A549 (cell line): Measurements from ENCODE around the gene CDH4. TPM values are rescaled to one million over a fixed set of nuclear protein-coding genes. Genes with fewer than 3 reads are reported as not detected.

Experiments used
- ATAC-seq, 2 experiments: fragments of 200-7000 bp in 1 of 2; fragments of >200 bp in 1 of 2; cut with Nextera tagmentation in 1 of 2; cut with Tn5 transposase in 1 of 2; 3 replicates each; pipeline versions ENCODE4 v1.8.0 to v1.9.1; 2018 to 2020; ENCODE audit warnings: mild to moderate bottlenecking in 1 of 2, moderate library complexity in 1 of 2
- CTCF ChIA-PET: fragments of 300-600 bp; sonication (Branson Sonifier 250); formaldehyde crosslinking; extraction: SDS; loops from one replicate; lab custom pipeline; 2021; ENCODE audit warnings: antibody characterized with exemption, inconsistent platforms; lab: Yijun Ruan, JAX
- POLR2A ChIA-PET: fragments of 350-600 bp; formaldehyde crosslinking; extraction: SDS; loops from one replicate; lab custom pipeline; 2021; ENCODE audit warnings: antibody characterized with exemption, inconsistent platforms; lab: Yijun Ruan, JAX
- DNase-seq, 2 experiments: peaks; one replicate each; pipeline versions ENCODE4 v3.0.0 to v3.0.0-alpha.2; 2011 to 2016; ENCODE audit warnings: low read depth in 1 of 2, low spot score in 1 of 2
- FAIRE-seq: peaks from 2 replicates; lab custom pipeline; 2011; peaks lifted over from hg19 to GRCh38; lab: Jason Lieb, UNC
- H3K27ac ChIP-seq, 2 experiments: fragments of >200 bp; sonication (Bioruptor Twin); formaldehyde crosslinking; 3 replicates each; pipeline ENCODE4 v1.5.1; 2016 to 2017
- H3K4me1 ChIP-seq: fragments of >200 bp; sonication (Bioruptor Twin); formaldehyde crosslinking; 3 replicates; pipeline ENCODE4 v1.6.1; 2016
- H3K4me2 ChIP-seq: fragments of >200 bp; sonication (Bioruptor Twin); formaldehyde crosslinking; 3 replicates; pipeline ENCODE4 v1.6.1; 2016
- H3K4me3 ChIP-seq: fragments of >200 bp; sonication (Bioruptor Twin); formaldehyde crosslinking; 3 replicates; pipeline ENCODE4 v1.5.1; 2016
- H3K9me3 ChIP-seq: fragments of >200 bp; sonication (Bioruptor Twin); formaldehyde crosslinking; 3 replicates; pipeline ENCODE4 v1.6.1; 2016
- BHLHE40 ChIP-seq: IDR thresholded peaks from 2 replicates; pipeline ENCODE4 v1.6.1; 2012; ENCODE audit warnings: low read depth, low read length, inconsistent platforms
- CHD2 ChIP-seq: fragments of 150-350 bp; IDR thresholded peaks from 2 replicates; pipeline ENCODE4 v1.6.1; 2014; ENCODE audit warnings: low read length; ENCODE audit not compliant: partially characterized antibody
- CHD4 ChIP-seq: fragments of 200-600 bp; sonication (generic); IDR thresholded peaks from 2 replicates; pipeline ENCODE4 v1.6.1; 2016; ENCODE audit warnings: antibody characterized with exemption, mild to moderate bottlenecking, borderline replicate concordance
- EHF ChIP-seq: fragments of 250-450 bp; sonication (Bioruptor Pico); IDR thresholded peaks from 2 replicates; pipeline ENCODE4 v1.5.0; 2020; ENCODE audit warnings: mild to moderate bottlenecking
- ESRRA ChIP-seq: fragments of 150-350 bp; IDR thresholded peaks from 2 replicates; pipeline ENCODE4 v1.6.1; 2014; ENCODE audit warnings: mild to moderate bottlenecking, low read length, borderline replicate concordance
- HEYL ChIP-seq: fragments of 250-450 bp; sonication (Bioruptor Pico); IDR thresholded peaks from 2 replicates; pipeline ENCODE4 v1.8.0; 2021; ENCODE audit warnings: mild to moderate bottlenecking, moderate library complexity
- HOXA7 ChIP-seq: fragments of 250-450 bp; sonication (Bioruptor Pico); IDR thresholded peaks from 2 replicates; pipeline ENCODE4 v1.5.0; 2020; ENCODE audit warnings: mild to moderate bottlenecking, moderate library complexity
- JUN ChIP-seq, 2 experiments: fragments of >200 bp; sonication (Bioruptor Twin); formaldehyde crosslinking; IDR thresholded peaks; 2 replicates in 1 of 2; 3 replicates in 1 of 2; pipeline ENCODE4 v1.6.1; 2016 to 2017
- KDM1A ChIP-seq: fragments of 200-600 bp; sonication (generic); IDR thresholded peaks from 2 replicates; pipeline ENCODE4 v1.6.1; 2016; ENCODE audit warnings: low read depth, mild to moderate bottlenecking
- MAFK ChIP-seq: fragments of 450-650 bp; IDR thresholded peaks from 2 replicates; pipeline ENCODE4 v1.6.1; 2014; ENCODE audit not compliant: partially characterized antibody
- MAZ ChIP-seq: fragments of 150-350 bp; IDR thresholded peaks from 2 replicates; pipeline ENCODE4 v1.6.1; 2014; ENCODE audit warnings: antibody characterized with exemption, low read depth, low read length, borderline replicate concordance
- NR3C1 ChIP-seq: fragments of >200 bp; sonication (Bioruptor Twin); formaldehyde crosslinking; IDR thresholded peaks from 3 replicates; pipeline ENCODE4 v1.6.1; 2017
- RAD21 ChIP-seq, 2 experiments: fragments of >200 bp in 1 of 2; sonication (Bioruptor Twin) in 1 of 2; formaldehyde crosslinking in 1 of 2; IDR thresholded peaks in 1 of 2; conservative IDR thresholded peaks in 1 of 2; 2 replicates in 1 of 2; 3 replicates in 1 of 2; pipeline ENCODE4 v1.6.1; 2012 to 2018; ENCODE audit warnings: inconsistent platforms in 1 of 2
- RCOR1 ChIP-seq: fragments of 150-350 bp; IDR thresholded peaks from 2 replicates; pipeline ENCODE4 v1.6.1; 2014; ENCODE audit warnings: antibody characterized with exemption, low read length, low read depth
- RFX5 ChIP-seq: fragments of 450-650 bp; IDR thresholded peaks from 2 replicates; pipeline ENCODE4 v1.7.1; 2014; ENCODE audit warnings: antibody characterized with exemption, mild to moderate bottlenecking, moderate library complexity
- RNF2 ChIP-seq: fragments of 200-600 bp; sonication (generic); IDR thresholded peaks from 2 replicates; pipeline ENCODE4 v1.6.1; 2016; ENCODE audit warnings: low read depth, mild to moderate bottlenecking, antibody characterized with exemption, moderate library complexity, borderline replicate concordance
- SREBF2 ChIP-seq: fragments of 450-650 bp; IDR thresholded peaks from 2 replicates; pipeline ENCODE4 v1.6.1; 2014; ENCODE audit warnings: mild to moderate bottlenecking, moderate library complexity
- ZFP36 ChIP-seq: fragments of 450-650 bp; IDR thresholded peaks from 2 replicates; pipeline ENCODE4 v1.6.1; 2014; ENCODE audit warnings: borderline replicate concordance; ENCODE audit not compliant: partially characterized antibody
- ZNF302 ChIP-seq: fragments of 250-450 bp; sonication (Bioruptor Pico); IDR thresholded peaks from 2 replicates; pipeline ENCODE4 v1.9.0; 2021; ENCODE audit warnings: inconsistent platforms, mild to moderate bottlenecking, moderate library complexity
- ZSCAN20 ChIP-seq: fragments of 250-450 bp; sonication (Bioruptor Pico); IDR thresholded peaks from 2 replicates; pipeline ENCODE4 v1.8.0; 2022; ENCODE audit warnings: mild to moderate bottlenecking, moderate library complexity
- WGBS: methylation state at CpG from one replicate; pipeline ENCODE4 v1.1.6; 2017; ENCODE audit errors: missing lambda C conversion rate; 5-methylcytosine and 5-hydroxymethylcytosine counted together
- polyA plus RNA-seq, 4 experiments: library from polyadenylated mRNA; depleted of rRNA in 3 of 4; stranded (reverse); fragments of >200 nt; fragmentation: RNase III in 1 of 4; extraction: RNeasy Plus Mini Kit Qiagen cat#74134 plus additional on column Dnase treatment in 1 of 4; gene quantifications; 2 replicates in 3 of 4; 3 replicates in 1 of 4; pipeline ENCODE4 v1.2.3, GENCODE V29; 2011 to 2017
- TF ChIP-seq, protein P1 (sequence below): fragments of >200 bp; sonication (Bioruptor Twin); formaldehyde crosslinking; IDR thresholded peaks from 2 replicates; pipeline ENCODE4 v1.6.1; 2016
- TF ChIP-seq, protein P2 (sequence below): fragments of 250-450 bp; sonication (Bioruptor Pico); IDR thresholded peaks from 2 replicates; pipeline ENCODE4 v1.5.0; 2021; ENCODE audit warnings: mild to moderate bottlenecking, moderate library complexity, borderline replicate concordance

CDH4 gene
- polyA plus RNA-seq, 2 of the 4 experiments (the other 2 are of a cell fraction), result 3.4 to 10.3 TPM

GRCh38 chr20:61955668-61956395 lies 703.8 kb downstream of the CDH4 start:
- TF ChIP-seq KDM1A (no peak), RAD21 (conservative IDR thresholded peaks at IDR 0.05 in 1 of 2, IDR thresholded peaks at IDR 0.05 in 1 of 2) (no peak), RNF2 (0 out of 2 replicates have a peak, but pooled peaks have one; percentile 70)
- ATAC-seq, result no peak
- H3K4me3 ChIP-seq, result no peak overlapping the region
- no peak for DNase-seq
- FAIRE-seq, result no peak
- WGBS, result 22% methylated on average over 6 of the region's 6 CpGs
- no peaks in the 10 kb centered on the region for H3K9me3 ChIP-seq
- no peak overlapping the region for H3K4me2 ChIP-seq
- CTCF ChIA-PET, result no interaction called here
- no peak overlapping the region for H3K27ac ChIP-seq
- H3K4me1 ChIP-seq, result no peaks in the 10 kb centered on the region
- POLR2A ChIA-PET, result no interaction called here

- no peaks in the 10 kb centered on the region for H3K4me1 ChIP-seq
- H3K27ac ChIP-seq, result no peak overlapping the region
- no peak for ATAC-seq
- no peak for FAIRE-seq
- no peak for TF ChIP-seq ESRRA
- no peak for TF ChIP-seq JUN (IDR thresholded peaks at IDR 0.05)
- TF ChIP-seq MAFK, result no peak
- no peak for TF ChIP-seq CHD2
- no peak for TF ChIP-seq ZSCAN20 (CRISPR knock-in tag)
- TF ChIP-seq EHF (CRISPR knock-in tag), result no peak
- TF ChIP-seq ZNF302, result no peak
- no peak for TF ChIP-seq MAZ
- TF ChIP-seq CHD4, result no peak
- TF ChIP-seq SREBF2, result no peak
- TF ChIP-seq ZFP36, result no peak
- TF ChIP-seq NR3C1, result no peak
- TF ChIP-seq, protein P1, sequence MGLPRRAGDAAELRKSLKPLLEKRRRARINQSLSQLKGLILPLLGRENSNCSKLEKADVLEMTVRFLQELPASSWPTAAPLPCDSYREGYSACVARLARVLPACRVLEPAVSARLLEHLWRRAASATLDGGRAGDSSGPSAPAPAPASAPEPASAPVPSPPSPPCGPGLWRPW, result no peak
- TF ChIP-seq HEYL (CRISPR knock-in tag), result no peak
- TF ChIP-seq HOXA7, result no peak
- TF ChIP-seq BHLHE40, result no peak
- TF ChIP-seq RCOR1, result no peak
- no peak for TF ChIP-seq RFX5
- TF ChIP-seq, protein P2, sequence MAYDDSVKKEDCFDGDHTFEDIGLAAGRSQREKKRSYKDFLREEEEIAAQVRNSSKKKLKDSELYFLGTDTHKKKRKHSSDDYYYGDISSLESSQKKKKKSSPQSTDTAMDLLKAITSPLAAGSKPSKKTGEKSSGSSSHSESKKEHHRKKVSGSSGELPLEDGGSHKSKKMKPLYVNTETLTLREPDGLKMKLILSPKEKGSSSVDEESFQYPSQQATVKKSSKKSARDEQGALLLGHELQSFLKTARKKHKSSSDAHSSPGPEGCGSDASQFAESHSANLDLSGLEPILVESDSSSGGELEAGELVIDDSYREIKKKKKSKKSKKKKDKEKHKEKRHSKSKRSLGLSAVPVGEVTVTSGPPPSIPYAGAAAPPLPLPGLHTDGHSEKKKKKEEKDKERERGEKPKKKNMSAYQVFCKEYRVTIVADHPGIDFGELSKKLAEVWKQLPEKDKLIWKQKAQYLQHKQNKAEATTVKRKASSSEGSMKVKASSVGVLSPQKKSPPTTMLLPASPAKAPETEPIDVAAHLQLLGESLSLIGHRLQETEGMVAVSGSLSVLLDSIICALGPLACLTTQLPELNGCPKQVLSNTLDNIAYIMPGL (CRISPR knock-in tag), result no peak
- no peak overlapping the region for H3K4me3 ChIP-seq
- H3K4me2 ChIP-seq, result no peak overlapping the region
- POLR2A ChIA-PET, result no interaction called here
- H3K9me3 ChIP-seq, result no peaks in the 10 kb centered on the region
- WGBS, result 56% methylated on average over 12 of the region's 12 CpGs
- no peak for DNase-seq
- CTCF ChIA-PET, result no interaction called here
Observed at GRCh38 chr20:61956396-61957342, 704.6 kb downstream of the CDH4 start.
